Myocyte (in vitro differentiated cells): ENCODE results near the gene IFNGR1. TPM values are rescaled to one million over a fixed set of nuclear protein-coding genes. Genes with fewer than 3 reads are reported as not detected.
"Not testable (repeated sequence)": the region's sequence is repeated elsewhere in the genome, so short reads cannot be mapped to it uniquely, and the experiment has no call there.

Experiments
- DNase-seq: peaks from one replicate; pipeline ENCODE4 v3.0.0-alpha.2; 2012; ENCODE audit warnings: low read depth
- polyA plus RNA-seq: library from polyadenylated mRNA; unstranded; fragments of >200 nt; gene quantifications from one replicate; pipeline ENCODE4 v1.2.1, GENCODE V29; 2012; ENCODE audit warnings: missing spikeins
- total RNA-seq: library from RNA; depleted of rRNA; stranded (reverse); fragments of >200 nt; gene quantifications from 2 replicates; pipeline ENCODE4 v1.2.3, GENCODE V29; 2014

Gene IFNGR1
- 38.8 and 45.4 TPM in 2 replicates for total RNA-seq
- 23.7 TPM for polyA plus RNA-seq

DNA sequence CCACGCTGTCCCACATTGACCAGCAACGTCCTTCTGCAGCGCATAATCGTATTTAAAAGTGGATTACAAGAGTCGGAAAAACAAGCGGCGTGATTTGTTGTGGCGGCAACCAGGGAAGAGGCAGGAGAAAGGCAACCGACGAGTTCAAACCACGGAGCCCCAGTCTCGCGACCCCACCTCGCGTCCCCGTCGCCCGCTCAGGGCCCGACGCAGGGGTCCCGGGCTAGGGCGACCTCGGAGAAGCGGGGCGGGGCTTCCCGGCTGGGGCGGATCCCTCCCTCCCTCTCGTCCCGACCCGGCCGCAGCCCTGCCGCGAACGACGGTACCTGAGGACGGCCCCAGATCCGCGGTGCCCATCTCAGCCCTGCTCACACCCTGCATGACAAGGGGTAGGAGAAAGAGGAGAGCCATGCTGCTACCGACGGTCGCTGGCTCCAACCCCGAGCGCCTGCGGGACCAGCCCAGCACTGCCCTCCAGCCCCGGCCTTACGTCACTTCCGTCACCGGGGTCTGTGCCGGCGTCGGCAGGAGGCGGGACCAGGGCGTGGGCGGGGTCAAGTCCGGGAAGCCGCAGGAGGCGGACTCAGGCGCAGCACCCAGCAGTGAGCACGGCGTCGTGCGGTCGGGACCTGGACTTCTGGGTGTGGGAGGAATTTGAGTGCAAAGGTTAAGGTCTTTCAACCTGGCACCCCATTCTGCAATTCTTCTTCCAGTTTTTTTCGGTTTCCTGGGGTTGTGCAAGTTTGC lies at the start of gene IFNGR1:
Gene IFNGR1 (minus strand): TSS at position 469 of the 747 bp plus-strand sequence. CDS start 58 bp downstream, at position 411.
- DNase-seq, result peak; percentile 90

DNA sequence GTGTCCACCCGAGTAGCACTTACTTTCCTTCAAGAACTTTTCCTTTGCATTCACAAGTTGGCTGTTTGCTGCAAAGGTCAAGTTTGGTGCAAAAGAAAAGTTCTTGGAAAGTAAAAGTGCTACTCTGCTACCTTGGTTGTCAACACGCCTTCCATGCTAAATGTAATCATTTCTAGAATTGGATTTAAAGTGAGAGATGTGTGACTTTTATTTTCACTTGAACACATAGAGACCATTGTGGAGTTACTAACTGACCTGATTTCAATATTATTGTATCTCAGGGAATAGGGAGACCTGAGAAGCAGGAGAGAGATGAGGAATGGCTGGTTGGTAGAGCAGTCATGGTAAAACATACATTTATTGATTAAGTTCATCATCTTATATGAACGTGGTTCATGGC lies 49.7 kb upstream of the IFNGR1 start:
- DNase-seq, result no peak

DNA sequence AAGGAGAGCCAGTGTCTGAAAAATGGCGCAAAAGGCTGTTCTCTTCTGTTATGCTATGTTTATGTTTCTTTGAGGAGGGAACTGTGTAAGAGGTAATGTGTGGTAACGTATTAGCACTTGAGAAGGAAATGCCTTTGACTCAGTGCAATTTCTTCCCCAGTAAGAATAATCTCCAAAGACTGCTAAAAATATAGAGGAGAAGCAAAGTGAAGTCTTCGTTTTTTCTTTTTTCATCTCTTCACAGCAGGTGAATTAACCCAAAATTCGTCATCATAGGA lies 47.1 kb upstream of the IFNGR1 start:
- no peak for DNase-seq

DNA sequence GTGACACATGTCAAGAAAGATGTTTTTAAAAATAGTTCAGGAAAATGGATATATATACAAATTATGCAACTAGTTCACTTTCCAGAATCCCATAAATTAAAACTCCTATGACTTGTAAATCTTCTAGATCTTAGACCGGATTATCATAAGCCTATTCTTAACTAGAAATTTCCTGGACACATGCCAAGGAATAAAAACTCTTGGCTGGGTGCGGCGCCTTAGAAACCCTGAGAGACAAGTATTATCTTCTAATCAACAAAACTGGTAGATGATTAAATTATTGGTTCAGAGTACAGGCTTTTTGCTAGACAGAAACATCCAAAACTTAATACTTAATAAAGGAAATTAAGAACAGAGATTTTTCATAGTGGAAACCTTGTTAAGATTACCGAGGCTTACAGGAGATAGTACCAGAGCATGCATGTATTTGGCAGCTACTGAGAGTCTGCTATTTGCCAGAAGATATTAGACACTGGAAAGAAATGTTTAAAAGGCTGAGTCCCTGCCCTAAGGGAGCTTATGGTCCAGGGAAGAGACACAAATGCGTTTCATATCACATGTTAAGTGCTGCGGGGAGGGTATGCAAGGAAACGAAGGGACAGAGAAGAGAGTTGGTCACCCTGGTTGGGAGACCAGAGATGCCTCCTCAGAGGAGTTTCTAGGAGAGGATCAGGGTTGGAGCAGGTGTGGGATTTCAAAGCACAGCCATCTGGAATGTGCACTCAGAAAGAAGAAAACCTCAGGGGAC lies 46.5 kb upstream of the IFNGR1 start:
- no peak for DNase-seq

DNA sequence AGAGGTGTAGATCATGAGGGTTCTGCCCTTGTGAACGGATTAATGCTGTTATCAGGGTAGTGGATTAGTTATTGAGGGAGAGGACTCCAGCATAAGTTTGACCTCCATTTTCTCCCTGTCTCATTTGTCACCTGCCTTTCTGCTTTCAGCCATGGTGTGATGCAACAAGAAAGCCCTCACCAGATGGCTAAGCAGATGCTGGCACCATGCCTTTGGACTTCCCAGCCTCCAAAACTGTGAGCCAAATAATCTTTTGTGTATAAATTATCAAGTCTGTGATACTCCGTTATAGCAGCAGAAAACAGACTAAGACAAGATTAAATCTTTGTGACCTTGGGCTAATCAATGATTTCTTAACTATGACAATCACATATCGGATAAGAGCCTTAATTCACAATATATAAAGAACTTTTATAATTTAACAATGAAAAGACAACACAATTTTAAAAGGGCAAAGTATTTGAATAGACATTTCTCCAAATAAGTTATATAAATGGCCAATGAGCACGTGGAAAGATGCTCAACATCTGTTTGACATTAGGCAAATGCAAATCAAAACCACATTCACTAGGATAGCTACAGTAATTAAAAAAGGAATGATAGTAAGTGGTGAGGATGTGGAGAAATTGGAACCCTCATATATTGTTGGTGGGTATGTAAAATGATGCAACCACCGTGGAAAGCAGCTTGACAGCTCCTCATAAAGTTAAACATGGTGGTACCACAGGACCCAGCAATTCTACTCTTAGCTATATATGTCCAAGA lies 45.3 kb upstream of the IFNGR1 start:
- DNase-seq, result no peak

DNA sequence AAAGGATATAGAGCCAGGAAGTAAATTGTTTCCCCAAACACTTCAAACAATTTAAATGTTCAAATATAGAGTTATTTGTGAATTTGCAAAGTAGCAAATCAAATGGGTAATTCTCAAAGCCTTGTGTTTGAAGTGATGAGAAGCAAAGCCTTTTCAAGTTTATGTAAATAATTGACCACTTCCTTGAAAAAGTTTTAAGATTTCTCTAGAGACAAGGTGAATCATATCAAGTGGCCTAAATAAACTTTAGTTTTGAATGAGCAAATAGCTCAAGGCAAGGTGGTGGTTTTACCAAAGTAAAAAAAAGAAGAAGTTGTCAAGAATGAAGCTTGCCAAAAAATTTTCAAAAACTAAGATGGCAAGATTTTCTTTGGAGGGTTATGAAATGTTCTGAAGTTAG lies 42.6 kb upstream of the IFNGR1 start:
- no peak for DNase-seq

DNA sequence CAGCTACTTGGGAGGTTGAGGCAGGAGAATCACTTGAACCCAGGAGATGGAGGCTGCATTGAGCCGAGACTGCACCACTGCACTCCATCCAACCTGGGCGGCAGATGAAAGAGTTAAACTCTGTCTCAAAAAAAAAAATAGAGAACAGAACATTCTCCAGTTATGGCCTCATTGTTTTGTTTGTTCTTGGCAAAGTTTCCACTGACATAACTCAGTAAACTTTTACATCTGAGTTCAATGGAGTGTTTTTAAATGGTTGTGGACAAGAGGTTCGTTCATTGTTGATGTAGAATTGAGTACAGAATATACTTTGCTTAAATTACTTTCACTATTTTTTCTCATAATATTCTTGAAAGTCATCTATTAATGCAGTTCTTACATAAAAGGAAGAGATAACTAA lies 42.2 kb upstream of the IFNGR1 start:
- DNase-seq, result peak; percentile 14

DNA sequence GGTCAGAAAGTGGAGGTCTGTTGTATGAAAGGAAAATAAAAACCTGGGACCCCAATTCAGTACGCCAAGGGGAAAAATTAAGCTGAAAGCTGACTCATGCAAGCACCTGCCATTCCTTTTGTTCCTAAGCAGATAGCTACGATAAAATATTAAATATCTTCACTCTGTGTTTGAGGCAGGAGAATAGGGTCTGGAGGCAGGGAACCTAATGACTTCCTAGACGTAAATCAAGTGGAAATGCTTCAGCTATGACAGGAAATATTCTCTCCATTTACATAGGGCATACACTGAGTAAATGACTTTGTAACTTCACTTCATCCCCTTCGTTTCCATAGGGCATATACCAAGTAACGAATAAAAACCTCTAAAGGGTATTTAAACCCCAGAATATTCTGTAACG lies 41.0 kb upstream of the IFNGR1 start:
- DNase-seq, result no peak

DNA sequence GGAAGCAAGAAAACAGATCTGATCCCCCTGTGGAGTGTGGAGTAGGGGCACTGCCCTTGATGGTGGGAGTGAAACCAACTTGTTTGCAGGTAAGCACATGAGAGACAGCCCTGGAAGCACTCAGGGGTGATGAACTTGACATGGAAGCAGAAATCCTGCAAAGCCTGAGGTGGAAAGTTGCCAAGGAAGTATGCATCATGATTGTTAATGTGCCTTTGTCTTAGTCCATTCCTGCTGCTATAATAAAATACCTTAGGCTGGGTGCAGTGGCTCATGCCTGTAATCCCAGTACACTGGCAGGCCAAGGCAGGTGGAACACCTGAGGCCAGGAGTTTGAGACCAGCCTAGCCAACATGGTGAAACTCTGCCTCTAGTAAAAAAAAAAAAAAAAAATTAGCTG lies 40.2 kb upstream of the IFNGR1 start:
- no peak for DNase-seq

DNA sequence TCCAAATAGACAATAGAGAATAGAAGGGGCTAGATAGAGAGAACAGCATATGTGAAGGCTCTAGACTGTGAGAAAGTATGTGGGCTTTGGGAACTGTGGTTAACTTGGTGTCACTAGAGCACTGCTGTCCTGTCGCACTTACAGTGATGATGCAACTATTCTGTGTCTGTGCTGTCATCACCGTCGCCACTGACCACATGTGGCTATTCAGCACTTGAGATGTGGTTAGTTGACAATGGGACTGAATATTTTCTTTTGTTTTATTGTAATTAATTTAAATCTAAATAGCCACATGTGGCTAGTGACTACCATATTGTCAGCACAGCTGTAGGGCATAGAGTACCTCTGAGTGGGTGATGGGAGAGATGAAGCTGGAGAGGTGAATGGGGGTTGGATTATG lies 39.0 kb upstream of the IFNGR1 start:
- peak; percentile 75 for DNase-seq

DNA sequence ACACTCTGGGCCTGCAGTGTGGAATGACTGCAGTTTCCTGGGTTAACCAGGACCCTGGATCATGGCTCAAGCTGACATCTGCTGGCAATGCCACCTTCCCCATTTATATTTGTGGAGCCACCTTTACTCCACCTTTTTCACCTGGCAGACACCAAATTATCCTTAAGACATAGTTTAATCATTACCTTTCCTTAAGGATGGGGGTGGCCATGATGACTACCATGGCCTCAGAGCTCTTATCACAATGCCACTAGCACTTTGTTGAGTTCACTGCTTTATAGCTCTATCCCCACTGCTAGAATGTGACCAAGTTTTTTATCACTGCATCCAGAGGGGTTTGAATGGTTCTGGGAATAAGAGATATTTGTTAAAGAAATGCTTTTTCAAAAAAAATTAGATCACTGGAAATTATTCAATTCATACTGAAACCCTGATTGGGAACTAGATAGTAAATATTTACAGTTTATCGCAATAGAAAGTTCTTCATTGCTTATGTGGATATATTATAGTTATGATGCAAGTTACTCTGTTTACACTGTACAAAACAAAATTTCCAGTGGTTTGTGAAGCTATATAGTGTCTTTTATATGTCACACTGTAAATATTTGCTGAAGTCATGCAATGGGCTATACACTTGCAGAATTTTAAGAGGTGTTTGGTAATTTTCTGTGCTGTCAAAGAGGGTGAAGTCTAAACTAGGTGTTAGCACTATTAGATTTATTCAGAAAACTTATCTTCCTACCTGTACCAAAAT lies 37.3 kb upstream of the IFNGR1 start:
- no peak for DNase-seq

DNA sequence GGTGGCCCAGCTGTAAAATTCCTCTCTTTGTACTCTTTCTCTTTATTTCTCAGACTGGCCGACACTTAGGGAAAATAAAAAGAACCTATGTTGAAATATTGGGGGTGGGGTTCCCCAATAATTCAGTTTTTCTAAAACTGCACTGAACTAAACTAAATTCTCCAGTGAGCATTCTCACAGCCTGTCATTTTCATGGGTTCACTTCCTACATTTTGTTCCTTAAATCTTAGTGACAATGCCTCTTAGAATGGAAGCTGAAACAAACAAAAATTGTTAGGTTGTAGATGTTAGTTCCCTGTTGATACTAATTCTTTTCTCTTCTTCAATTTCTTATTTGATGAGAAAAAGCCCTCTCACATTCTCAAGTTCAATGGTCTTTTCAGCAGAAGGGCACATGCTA lies 35.8 kb upstream of the IFNGR1 start:
- no peak for DNase-seq

DNA sequence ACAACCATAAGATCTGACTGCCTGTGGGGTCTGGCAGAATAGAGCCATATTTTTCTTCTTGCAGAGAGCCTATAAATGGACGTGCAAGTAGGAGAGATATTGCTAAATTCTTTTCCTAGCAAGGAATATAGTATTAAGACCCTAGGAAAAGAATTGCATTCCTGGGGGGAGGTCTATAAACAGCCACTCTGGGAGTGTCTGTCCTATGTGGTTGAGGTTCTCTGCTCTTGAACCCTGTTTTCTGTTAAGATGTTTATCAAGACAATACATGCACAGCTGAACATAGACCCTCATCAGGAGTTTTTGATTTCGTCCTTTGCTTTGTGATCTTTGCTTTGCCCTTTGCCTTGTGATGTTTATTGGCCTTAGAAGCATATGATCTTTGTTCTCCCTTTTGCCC lies 35.2 kb upstream of the IFNGR1 start:
- not testable (repeated sequence) for DNase-seq

DNA sequence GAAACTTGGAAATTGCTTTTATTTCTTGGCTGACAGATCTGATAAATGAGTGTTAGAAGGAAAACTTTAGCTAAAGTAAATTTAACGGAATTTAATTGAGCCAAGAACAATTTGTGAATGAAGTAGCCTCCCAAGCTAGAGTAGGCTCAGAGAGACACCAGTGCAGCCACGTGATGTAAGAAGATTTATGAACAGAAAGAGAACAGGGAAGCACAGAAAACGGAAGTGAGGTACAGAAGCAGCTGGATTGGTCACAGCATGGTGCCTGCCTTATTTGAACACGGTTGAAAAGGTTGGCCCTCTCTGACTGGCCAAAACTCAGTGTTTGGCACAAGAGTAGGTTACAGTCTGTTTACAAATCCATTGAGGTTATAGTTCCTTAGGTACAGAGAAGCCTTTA lies 29.5 kb upstream of the IFNGR1 start:
- DNase-seq, result no peak

DNA sequence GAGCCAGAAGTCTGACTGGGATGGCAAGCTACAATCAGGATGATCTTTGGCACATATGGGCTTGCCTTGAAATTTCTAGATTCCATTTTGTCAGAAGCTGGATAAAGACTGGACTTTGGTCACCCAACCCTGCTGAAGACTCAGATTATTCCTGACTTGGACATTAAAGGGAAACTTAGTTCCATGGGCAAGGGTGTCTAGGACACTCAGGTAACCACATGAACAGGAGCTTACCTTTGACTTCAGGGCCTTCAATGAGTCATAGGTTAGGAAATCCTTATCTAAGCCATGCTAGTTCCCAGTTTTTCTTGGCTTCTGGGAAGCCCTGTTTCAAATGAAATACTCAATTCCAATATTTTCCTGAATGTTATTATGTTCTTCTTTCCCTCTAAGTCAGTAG lies 28.5 kb upstream of the IFNGR1 start:
- no peak for DNase-seq

DNA sequence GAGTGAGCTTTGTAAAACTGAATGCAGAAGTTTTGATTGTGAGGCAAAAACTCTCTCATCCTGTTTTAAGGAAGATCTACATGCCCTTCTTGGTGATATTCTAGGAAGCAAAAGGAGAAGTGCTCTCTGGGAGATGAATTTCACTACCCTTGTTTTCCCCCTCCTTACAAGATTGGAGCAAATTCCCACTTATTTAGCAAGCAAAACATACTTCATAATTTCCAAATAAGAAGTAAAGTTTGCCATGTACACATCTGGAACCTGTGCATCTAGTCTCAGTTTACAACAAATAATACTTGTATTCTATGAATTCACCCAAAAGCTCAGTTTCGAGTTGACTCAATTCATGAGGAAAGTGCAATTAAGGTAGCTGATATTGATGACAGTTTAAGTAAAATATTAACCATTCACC lies 27.6 kb upstream of the IFNGR1 start:
- no peak for DNase-seq

DNA sequence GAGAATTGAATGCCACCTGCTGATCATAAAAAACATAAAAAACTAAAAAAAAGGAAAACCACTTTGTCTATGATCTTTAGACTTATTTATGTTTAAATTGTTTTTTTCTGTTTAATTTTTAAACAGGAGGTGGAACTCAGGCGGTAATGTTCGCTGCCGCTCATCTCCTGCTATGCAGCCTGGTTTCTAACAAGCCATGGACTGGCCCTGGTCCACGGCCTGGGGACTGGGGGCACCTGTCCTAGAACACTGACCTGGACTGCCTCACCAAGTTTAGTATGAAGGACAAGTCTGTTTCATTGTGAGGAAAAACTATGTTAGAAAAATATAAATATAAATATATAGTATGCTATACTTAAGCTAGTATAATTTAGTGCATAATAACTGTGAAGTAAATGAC lies 27.0 kb upstream of the IFNGR1 start:
- DNase-seq, result no peak

DNA sequence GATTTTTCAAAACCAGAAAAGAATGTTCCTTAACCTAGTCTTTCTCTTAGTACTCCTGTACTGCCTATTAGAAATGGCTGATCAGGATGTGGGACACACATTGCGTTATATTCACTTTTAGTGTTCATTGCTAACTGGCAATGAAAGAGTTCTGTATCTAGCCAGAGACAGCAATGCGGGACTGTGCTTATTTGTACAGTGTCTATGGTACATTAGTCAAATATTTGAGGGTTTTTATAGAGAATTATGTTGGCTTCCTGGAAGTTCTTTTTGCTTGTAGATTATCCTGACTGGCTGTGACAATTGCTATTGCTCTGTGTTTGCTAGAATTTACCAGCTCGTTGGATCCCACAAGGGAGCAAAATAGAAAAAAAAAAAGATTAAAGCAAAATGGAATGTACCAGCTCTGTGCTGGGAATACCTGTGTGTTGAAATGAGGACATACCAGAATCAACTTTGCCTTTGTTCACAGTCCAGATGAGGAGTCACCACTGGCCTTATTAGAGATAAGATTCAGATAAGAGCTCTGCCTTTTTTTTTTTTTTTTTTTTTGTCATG lies 22.4 kb upstream of the IFNGR1 start:
- no peak for DNase-seq

DNA sequence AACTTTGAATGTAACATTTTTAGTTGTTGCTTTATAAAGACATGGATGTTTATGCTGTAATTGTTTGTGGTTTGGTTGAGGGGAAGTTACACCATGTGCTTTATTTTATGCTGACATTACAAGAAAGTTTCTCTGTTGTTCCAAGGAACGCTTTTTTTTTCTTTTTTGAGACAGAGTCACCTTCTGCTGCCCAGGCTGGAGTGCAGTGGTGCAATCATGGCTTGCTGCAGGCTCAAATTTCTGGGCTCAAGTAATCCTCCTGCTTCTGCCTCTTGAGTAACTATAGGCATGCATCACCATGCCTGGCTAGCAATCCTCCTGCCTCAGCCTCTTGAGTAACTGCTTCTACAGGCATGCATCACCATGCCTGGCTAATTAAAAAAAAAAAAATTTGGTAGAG lies 21.0 kb upstream of the IFNGR1 start:
- DNase-seq, result peak; percentile 40

DNA sequence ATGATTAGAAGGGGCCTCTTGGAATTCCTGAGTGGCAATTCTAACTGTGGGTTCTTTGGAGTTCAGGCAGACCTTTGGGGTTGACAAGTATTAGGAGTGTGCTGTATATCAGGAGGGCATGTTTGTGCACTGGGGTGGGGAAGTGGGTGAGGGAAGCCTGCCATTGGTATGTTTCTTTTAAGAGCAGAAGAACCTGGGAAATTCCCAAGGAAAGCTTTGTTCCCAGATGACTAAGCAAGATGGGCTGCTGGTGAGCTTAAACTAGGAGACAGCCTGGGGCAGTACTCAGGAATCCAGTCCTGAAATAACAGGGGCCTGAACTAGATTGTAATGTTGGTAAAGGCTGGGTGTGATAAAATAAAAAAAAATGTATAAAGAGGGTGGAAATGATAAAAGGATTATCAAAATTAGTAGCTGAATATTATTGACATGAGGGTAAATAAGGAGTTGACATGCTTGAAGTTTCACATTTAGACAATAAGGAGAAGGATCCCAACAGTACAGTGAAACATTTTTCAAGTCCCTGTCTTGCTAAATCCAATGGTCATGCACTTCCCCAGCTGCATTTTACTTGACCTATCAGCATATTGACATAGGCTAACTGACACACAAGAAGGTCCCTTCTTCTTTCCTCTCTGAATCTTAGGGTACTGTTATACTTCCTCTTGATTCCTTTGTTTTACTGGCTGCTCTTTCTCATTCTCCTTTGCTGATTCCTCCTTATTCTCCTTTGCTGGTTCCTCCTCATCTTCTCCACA lies 18.4 kb upstream of the IFNGR1 start:
- peak; percentile 64 for DNase-seq
